ENCODE results near the gene OGN. TPM values are rescaled to one million over a fixed set of nuclear protein-coding genes. Genes with fewer than 3 reads are reported as not detected.

Gene OGN
- total and polyA plus RNA-seq, 12 donors, result 2.2 to 25.9 (median 11.3) TPM

DNA sequence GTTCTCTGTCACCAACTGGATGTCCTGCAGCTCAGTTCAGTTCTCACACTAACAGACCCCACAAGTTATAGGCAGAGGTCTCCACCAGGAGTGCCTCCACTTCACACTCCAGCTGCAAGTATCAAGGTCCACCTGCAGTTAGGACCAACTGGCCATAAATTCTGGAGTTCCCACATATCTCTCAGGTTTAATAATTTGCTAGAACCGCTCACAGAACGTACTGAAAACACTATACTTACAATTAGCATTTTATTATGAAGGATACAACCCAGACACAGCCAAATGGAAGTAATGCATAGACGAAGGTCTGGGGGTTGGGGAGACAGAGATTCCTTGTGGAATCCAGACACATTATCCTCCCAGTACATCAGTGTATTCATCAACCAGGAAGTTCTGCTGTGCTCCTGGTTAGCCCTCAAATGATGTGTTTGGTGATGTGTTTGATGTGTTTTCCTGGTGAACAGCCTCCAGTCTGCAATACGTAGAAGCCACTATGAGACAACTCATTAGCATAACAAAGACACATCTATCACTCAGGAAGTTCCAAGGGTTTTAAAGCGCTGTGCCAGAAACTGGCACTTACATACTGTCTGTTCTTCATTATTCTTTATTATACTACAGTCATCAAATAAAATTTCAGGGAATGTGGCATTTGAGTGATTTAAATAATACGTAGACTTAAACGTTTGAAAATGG is 25.4 kb downstream of the OGN start:
- TF ChIP-seq, protein P1, sequence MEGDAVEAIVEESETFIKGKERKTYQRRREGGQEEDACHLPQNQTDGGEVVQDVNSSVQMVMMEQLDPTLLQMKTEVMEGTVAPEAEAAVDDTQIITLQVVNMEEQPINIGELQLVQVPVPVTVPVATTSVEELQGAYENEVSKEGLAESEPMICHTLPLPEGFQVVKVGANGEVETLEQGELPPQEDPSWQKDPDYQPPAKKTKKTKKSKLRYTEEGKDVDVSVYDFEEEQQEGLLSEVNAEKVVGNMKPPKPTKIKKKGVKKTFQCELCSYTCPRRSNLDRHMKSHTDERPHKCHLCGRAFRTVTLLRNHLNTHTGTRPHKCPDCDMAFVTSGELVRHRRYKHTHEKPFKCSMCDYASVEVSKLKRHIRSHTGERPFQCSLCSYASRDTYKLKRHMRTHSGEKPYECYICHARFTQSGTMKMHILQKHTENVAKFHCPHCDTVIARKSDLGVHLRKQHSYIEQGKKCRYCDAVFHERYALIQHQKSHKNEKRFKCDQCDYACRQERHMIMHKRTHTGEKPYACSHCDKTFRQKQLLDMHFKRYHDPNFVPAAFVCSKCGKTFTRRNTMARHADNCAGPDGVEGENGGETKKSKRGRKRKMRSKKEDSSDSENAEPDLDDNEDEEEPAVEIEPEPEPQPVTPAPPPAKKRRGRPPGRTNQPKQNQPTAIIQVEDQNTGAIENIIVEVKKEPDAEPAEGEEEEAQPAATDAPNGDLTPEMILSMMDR (IDR thresholded peaks at IDR 0.05), result no peak
- Histone ChIP-seq H3K4me1 (peaks cover 0 to 4% (median 0%) of the 10 kb centered on the region in 9 donors), H3K4me3 (no peak overlapping the region), H3K9me3 (peaks cover 0 to 26% (median 8%) of the 10 kb centered on the region in 11 donors), H3K36me3 (no peaks in the 10 kb centered on the region), H3K27ac (no peak overlapping the region), H3K27me3 (no peaks in the 10 kb centered on the region)
- WGBS, 2 donors, result 81 to 84% methylated on average over 7 of the region's 7 CpGs
- intact Hi-C loops (cut with DNase I), result no loop called here
- DNase-seq, result no peak
- ATAC-seq, result no peak

DNA sequence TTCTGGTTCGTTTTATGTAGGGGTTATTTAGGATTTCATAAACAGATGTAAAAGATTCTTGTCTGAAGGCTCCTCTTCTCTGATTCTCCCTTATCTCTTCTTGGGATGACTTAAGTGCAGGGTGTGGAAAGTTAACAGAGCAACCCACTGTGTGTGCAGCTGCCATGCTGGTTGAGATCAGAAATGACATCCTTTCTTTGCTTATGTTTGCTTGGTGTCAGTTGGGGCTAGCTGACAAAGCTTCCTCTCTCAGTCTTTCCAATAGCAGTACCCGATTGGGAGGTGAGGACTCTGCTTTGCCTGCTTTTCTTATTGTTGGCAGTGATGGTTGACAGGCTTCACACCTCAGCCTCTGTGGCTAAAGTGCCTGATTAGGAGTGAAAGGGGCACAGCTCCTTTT is 26.5 kb downstream of the OGN start:
- DNase-seq, result no peak
- WGBS, 2 donors, result 39 to 49% methylated on average over 2 of the region's 2 CpGs
- Histone ChIP-seq H3K27me3 (no peaks in the 10 kb centered on the region), H3K9me3 (peaks cover 0 to 37% (median 16%) of the 10 kb centered on the region in 11 donors), H3K36me3 (no peaks in the 10 kb centered on the region), H3K27ac (peak overlapping the region in 1 of 10 donors; percentile 41), H3K4me1 (peaks cover 0 to 4% (median 0%) of the 10 kb centered on the region in 9 donors), H3K4me3 (no peak overlapping the region)
- intact Hi-C loops (cut with DNase I), result no loop called here
- TF ChIP-seq, protein P1 (IDR thresholded peaks at IDR 0.05), result no peak
- no peak for ATAC-seq

DNA sequence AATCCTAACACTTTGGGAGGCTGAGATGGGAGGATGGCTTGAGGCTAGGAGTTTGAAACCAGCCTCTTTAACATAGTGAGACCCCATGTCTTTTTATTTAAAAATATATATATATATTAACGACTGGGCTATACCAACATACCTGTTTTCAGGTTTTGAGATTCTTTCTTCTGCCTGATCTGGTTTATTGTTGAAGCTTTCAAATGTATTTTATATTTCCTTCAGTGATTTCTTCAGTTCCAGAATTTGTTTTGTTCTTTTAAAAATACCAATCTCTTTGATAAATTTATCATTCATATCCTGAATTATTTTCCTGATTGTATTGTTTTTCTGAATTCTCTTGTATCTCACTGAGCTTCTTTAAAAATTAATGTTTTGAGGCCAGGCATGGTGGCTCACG is 31.2 kb downstream of the OGN start:
- TF ChIP-seq, protein P1 (IDR thresholded peaks at IDR 0.05), result no peak
- H3K4me1 ChIP-seq, result peaks cover 0 to 4% (median 0%) of the 10 kb centered on the region in 9 donors
- intact Hi-C loops (cut with DNase I), result no loop called here
- no peak for ATAC-seq
- H3K9me3 ChIP-seq, result peaks cover 0 to 47% (median 23%) of the 10 kb centered on the region in 11 donors
- H3K36me3 ChIP-seq, result no peaks in the 10 kb centered on the region
- no peak overlapping the region for H3K27ac ChIP-seq
- WGBS, 2 donors, result 95 to 96% methylated on average over 2 of the region's 2 CpGs
- no peak overlapping the region for H3K4me3 ChIP-seq
- DNase-seq, result no peak
- no peaks in the 10 kb centered on the region for H3K27me3 ChIP-seq

DNA sequence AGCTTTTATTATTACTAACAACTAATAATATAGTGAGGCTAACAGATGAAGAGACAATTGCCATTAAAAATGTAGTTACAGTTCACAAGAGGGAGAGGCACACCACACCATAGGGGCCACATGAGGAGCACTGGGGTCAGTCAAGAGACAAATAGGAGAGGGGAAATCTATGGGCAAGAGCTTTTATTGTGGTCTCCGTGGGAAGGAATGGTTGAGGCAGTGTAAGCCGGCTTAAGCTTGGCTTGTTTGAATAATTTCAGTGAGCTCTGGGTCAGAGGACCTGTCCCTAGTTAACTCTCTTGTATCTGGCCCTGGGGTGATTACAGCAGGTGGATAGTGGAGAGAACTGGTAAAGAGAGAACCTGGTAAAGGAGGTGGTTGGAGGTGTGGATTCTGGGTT is 35.3 kb downstream of the OGN start:
- Histone ChIP-seq H3K36me3 (peaks cover 0 to 14% (median 0%) of the 10 kb centered on the region in 9 donors), H3K9me3 (peaks cover 0 to 31% (median 11%) of the 10 kb centered on the region in 11 donors), H3K27ac (no peak overlapping the region), H3K27me3 (no peaks in the 10 kb centered on the region), H3K4me3 (no peak overlapping the region), H3K4me1 (no peaks in the 10 kb centered on the region)
- ATAC-seq (no peak), DNase-seq (no peak)
- intact Hi-C loops (cut with DNase I), result no loop called here
- 50 to 56% methylated on average over 2 of the region's 2 CpGs for WGBS, 2 donors
- TF ChIP-seq, protein P1 (IDR thresholded peaks at IDR 0.05), result no peak
